Adrenal gland (tissue), 5 donors: ENCODE results near the gene CD48.

Experiments used
- CTCF ChIP-seq, 6 experiments: fragments of 450-650 bp in 4 of 6; fragments of 200-600 bp in 2 of 6; sonication (generic) in 1 of 6; IDR thresholded peaks; 1 replicate in 5 of 6; 2 replicates in 1 of 6; pipeline versions ENCODE4 v1.5.1 to v1.8.0; 2016 to 2021; ENCODE audit warnings: antibody characterized with exemption in 6 of 6, mild to moderate bottlenecking in 2 of 6, moderate library complexity in 1 of 6
- POLR2A ChIP-seq, 2 donors: fragments of 450-650 bp; IDR thresholded peaks; one replicate each; pipeline ENCODE4 v1.6.1; 2017; ENCODE audit warnings: antibody characterized with exemption in 2 of 2, mild to moderate bottlenecking in 2 of 2, moderate library complexity in 1 of 2
- donor health status: DM: no; HTN: no; CAD: no.

- TF ChIP-seq CTCF (IDR thresholded peaks at IDR 0.05): no peak
- no peak for TF ChIP-seq POLR2A (IDR thresholded peaks at IDR 0.05)
These were observed 53.3 kb downstream of the CD48 start for GRCh38 chr1:160658162-160658813.
